Measurements from ENCODE around the gene ARHGEF18.
A peak's percentile ranks its signal among the peaks of the same experiment; 100 is the strongest.

ARHGEF18 gene

DNA sequence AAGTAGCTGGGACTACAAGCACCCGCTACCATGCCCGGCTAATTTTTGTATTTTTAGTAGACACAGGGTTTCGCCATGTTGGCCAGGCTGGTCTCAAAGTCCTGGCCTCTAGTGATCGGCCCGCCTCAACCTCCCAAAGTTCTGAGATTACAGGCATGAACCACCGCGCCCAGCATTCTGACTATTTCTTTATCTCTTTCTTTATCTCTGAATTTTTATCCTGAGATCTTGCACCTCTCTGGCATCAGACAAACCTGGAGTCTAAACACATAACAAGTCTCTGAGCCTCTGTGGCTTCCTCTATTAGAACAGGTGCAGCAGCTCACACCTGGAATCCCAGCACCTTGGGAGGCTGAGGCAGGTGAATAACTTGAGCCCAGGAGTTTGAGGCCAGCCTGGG, 28.5 kb downstream of the ARHGEF18 start:
- no peak for FAIRE-seq
- DNase-seq (ENCODE audit: extremely low spot score, insufficient read length, low read depth) = no peak

DNA sequence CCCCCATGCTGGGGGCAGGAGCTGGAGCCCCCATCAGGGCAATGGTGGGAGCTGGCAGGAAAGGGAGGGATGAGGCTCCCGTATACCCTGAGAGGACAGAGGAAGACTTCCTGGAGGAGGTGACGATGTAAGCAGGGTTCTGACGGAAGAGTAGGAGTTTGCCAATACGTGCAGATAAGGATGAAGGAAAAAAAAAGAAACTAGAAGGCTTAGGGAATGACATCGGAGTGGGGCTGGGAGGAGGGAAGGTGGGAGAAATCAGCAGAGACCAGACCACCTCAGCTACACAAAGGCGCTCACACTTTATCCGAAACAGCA, 32.3 kb downstream of the ARHGEF18 start:
- no peak for FAIRE-seq
- DNase-seq (ENCODE audit: extremely low spot score, insufficient read length, low read depth) = no peak

DNA sequence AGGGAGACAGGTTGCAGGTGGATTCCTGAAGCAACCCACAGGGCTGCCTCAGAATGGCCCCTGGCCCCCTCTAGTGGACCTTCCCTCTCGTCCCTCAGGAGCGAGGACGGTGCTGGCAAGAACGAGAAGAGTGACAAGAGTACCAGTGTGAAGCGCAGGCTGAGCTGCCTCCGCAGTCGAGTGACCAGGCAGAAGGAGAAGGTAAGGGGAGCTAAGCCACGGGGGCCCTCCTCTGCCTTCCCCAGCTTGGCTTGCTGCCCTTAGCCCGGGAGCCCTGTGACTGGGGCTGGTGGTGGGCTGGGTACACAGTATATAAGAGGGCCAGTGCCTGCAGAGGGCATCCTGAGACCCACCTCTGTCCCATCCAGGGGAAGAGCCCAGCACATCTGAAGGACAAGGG, 34.0 kb downstream of the ARHGEF18 start:
- FAIRE-seq (no peak), DNase-seq (ENCODE audit: extremely low spot score, insufficient read length, low read depth) (no peak)

DNA sequence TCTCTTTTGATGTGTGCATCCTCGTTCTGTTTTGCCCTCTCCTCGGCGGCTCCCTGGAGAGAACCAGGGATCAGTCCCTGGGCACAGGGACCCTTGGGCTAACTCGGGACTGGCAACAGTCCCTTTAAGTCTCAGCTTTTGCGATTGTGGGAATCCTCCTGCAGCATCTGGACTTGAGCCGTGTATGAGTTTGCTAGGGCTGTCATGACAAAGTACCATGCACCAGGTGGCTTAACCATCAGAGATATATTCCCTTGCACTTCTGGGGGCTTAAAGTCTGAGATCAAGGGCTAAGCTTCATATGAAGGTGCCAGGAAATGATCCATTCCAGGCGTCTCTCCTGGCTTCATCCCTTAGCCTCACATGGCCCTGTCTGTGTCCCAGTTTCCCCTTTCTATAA, 34.5 kb downstream of the ARHGEF18 start:
- FAIRE-seq (no peak), DNase-seq (ENCODE audit: extremely low spot score, insufficient read length, low read depth) (no peak)

DNA sequence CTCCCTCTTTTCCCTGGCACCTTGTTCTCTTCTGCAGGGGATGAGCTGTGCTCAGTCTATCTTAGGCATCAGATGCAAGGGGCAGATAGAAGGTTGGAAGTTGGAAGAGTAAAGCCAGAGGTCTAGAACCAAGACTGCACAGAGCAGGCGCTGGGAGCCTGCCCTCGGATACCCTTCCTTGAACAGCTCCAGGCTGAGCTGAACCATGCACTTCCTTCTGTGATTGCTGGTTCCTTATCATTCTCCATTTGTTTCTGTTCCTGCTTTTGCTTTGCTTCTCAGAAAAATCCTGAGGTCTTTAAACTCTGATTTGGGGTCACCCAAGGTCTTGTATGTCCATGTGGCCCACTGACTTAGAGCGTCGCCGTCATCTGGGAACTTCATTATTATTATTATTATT, 36.3 kb downstream of the ARHGEF18 start:
- FAIRE-seq (no peak), DNase-seq (ENCODE audit: extremely low spot score, insufficient read length, low read depth) (no peak)

DNA sequence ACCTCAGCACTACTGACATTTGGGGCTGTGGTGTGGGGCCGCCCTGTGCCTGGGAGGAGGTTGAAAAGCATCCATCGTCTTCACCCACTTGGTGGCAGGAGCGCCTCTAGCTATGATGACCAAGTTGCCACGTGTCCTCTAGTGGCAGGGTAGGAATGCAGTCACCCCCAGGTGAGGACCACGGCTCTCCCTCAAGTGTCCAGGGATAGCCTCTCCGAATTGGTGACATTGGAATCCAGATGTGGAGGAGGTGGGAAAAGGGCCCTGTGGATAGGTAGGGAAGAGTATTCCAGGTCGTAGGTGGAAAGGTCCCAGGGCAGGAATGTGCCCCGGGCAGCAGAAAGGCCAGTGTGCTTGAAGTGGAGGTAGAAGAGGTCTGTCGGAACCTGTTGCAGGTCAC, 37.6 kb downstream of the ARHGEF18 start:
- DNase-seq (ENCODE audit: extremely low spot score, insufficient read length, low read depth) = no peak
- no peak for FAIRE-seq

DNA sequence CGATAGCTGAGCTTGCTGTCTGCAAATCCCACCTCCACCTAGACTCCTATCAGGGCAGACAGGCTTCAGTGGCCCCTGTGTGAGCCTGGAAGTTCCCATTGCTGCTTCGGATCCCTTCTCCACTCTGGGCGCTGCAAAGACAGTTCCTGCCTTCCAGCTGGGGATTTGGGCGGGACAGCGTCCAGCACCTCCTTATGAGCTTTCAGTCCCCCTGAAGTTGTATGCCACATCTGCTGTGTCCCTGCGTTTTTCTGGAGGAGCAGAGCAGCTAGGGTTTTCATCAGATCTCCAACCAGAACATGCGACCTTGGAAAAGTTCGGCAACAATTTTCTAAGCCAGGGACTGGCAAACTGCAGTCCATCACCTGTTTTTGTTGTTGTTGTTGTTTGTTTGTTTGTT, 38.0 kb downstream of the ARHGEF18 start:
- FAIRE-seq (no peak), DNase-seq (ENCODE audit: extremely low spot score, insufficient read length, low read depth) (no peak)

DNA sequence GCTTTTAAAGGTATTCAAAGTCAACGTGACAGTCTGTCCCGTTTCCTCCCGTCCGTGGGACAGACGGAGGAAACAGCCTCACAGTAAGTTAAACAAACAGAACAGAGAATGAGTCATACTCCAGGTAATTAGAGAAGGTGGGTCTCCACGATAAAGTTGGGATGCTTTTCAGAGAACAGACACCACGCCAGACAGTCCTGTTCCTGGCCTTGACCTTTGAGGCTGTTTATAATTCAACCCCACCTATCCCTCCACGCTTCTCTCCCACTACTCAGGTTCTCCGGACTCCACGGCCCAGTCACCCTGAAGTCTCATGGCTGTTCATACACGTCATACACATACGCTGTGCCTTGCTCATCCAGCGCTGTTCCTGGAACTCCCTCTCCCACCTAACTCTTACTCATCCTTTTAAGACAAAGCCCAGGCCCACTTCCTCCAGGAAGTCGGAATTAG, 42.5 kb downstream of the ARHGEF18 start:
- DNase-seq (ENCODE audit: extremely low spot score, insufficient read length, low read depth) = no peak
- no peak for FAIRE-seq

DNA sequence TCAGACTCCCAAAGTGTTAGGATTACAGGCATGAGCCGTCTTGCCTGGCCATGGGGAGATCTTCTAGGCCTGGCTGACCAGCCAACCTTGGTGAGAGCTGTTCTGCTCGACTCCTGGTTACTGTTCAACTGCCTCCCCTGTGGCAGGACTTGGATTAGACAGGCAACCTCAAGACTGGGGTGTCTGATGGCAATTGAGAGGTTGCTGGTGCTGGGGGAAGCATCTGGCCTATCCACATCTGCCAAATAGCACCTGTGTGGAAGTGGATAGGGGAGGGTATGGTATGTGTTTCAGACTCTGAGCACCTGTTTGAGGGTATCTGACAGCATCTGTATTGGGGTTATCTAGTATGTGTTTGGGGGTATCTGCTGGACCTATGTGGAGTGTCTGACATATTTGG, 44.7 kb downstream of the ARHGEF18 start:
- no peak for FAIRE-seq
- DNase-seq (ENCODE audit: extremely low spot score, insufficient read length, low read depth) = no peak

DNA sequence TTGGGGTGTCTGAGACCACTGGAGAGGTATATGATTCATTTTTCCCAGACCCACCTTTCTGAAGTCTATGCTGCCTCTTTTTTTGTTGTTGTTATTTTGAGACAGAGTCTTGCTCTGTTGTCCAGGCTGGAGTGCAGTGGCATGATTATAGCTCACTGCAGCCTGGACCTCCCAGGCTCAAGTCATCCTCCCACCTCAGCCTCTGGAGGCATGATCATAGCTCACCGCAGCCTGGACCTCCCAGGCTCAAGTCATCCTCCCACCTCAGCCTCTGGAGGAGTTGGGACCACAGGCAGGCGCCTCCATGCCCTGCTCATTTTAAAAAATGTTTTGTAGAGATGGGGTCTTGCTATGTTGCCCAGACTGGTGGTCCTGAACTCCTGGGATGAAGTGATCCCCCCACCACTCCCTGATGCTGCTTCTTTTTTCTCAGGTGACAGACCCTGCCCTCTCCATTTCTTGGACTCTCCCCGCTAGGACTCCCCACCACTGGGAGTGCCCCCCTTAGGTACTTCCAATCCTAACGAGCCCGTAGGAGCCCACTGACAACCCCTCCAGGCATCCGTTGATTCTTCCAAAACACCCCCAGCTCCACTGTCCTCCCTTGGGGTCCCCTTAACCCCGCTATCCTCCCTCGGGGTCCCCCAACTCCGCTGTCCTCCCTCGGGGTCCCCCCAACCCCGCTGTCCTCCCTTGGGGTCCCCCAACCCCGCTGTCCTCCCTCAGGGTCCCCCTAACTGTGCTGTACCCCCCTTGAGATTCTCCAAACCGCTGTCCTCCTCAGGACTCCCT, 45.4 kb downstream of the ARHGEF18 start:
- DNase-seq (ENCODE audit: extremely low spot score, insufficient read length, low read depth) = no peak

DNA sequence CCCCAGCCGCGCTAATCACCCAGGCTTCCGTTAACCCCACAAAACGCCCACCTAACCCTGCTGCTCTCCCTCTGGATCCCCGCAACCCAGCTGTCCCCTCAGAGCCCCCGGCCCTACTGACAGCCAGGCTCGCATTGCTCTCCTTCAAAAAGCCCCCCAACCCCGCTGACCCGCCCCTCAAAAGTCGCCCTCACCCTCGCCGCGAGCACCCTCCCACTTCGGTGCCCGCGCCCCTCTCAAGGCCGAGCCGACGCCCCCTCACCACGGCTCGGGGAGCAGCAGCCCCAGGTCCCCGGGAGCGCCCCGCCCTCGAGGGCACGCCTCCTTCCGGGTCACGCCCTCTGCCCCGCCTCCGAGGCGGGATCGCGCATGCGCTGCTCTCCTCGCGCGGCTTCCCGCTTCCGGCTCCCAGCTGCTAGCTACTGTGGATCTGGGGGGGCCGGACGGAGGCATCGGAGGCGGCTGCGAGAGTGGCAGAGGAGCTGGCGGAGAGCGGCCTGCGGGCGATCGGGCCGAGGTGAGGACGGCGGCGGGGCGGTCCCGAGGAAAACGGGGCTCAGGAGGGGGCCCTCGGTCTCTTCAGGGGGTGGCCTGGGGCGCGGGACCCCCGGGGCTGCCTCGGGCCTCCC, 46.1 kb downstream of the ARHGEF18 start:
- FAIRE-seq (peak; percentile 85), DNase-seq (ENCODE audit: extremely low spot score, insufficient read length, low read depth) (peak; percentile 94)

More for the DNA sequence above, 45.4 kb downstream of the ARHGEF18 start:
- no peak for FAIRE-seq

DNA sequence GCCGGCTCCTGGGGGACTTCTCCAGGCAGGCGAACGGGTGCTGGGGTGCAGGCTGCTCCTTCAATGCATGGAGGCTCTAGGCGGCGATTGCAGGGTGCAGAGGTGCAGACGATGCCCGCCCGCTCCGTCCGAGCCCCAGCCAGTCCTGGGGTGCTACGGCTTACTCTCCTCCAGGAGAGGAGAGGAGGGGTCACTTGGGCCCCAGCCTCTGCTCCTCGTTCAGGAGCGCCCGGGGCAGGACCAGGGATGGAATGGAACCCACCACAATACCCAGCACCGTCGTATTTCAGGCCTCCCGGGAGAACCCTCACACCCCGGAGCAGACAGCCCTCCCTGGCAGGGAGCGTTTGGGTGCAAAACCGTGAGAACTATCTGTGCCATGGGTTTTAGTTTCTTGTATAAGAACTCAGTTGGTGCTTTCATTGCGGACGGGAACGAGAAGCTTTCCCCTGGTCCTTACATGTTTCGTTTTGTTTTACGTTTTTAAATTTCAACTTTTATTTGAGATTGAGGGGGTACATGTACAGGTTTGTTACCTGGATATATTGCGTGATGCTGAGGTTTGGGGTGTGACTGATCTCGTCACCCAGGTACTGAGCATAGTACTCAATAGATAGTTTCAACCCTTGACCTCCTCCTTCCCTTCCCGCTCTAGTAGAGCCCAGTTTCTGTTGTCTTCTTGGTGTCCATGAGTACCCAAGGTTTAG, 46.8 kb downstream of the ARHGEF18 start:
- FAIRE-seq (peak; percentile 54), DNase-seq (ENCODE audit: extremely low spot score, insufficient read length, low read depth) (no peak)

DNA sequence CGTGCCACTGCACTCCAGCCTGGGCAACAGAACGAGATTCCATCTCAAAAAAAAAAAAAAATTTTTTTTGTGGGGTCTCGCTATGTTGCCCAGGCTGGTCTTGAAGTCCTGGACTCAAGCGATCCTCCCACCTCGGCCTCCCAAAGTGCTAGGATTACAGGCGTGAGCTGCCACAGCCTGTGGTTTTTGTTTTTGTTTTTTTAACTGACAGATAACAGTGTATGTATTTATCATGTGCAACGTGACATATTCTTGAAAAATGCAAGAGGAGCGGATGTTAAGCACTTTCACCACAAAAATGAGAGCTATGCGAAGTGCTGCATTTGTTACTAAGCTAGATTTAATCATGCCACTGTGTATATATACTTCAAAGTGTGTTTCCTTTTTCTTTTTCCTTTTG, 49.0 kb downstream of the ARHGEF18 start:
- FAIRE-seq (no peak), DNase-seq (ENCODE audit: extremely low spot score, insufficient read length, low read depth) (no peak)

All from GM18507 (cell line).